Osteocyte (in vitro differentiated cells): Measurements from ENCODE around the gene CA7. TPM values are rescaled to one million over a fixed set of nuclear protein-coding genes. Genes with fewer than 3 reads are reported as not detected.

ENCODE experiments used
- DNase-seq: peaks from one replicate; pipeline ENCODE4 v3.0.0; 2021; ENCODE audit warnings: mixed read lengths; ENCODE audit not compliant: unreplicated experiment; ENCODE audit errors: extremely low spot score
- H3K27ac Mint-ChIP-seq: one replicate; pipeline ENCODE4 v1.8.0; 2021; ENCODE audit warnings: mild to moderate bottlenecking, mixed read lengths; ENCODE audit not compliant: unreplicated experiment
- H3K27me3 Mint-ChIP-seq: one replicate; pipeline ENCODE4 v1.8.0; 2021; ENCODE audit warnings: mixed read lengths; ENCODE audit not compliant: unreplicated experiment
- H3K36me3 Mint-ChIP-seq: one replicate; pipeline ENCODE4 v1.8.0; 2021; ENCODE audit warnings: mixed read lengths; ENCODE audit not compliant: unreplicated experiment
- H3K4me1 Mint-ChIP-seq: one replicate; pipeline ENCODE4 v1.8.0; 2021; ENCODE audit warnings: mixed read lengths; ENCODE audit not compliant: unreplicated experiment
- H3K4me3 Mint-ChIP-seq: one replicate; pipeline ENCODE4 v1.8.0; 2021; ENCODE audit warnings: mild to moderate bottlenecking, moderate library complexity, mixed read lengths; ENCODE audit not compliant: unreplicated experiment
- H3K9me3 Mint-ChIP-seq: one replicate; pipeline ENCODE4 v1.8.0; 2021; ENCODE audit warnings: mixed read lengths; ENCODE audit not compliant: unreplicated experiment
- CTCF ChIP-seq: fragments of 200-600 bp; sonication (generic); IDR thresholded peaks from 2 replicates; pipeline ENCODE4 v1.5.0; 2021; ENCODE audit warnings: antibody characterized with exemption, mild to moderate bottlenecking, moderate library complexity
- long read RNA-seq: library from polyadenylated mRNA; unstranded; transcript quantifications from one replicate; pipeline ENCODE4 v2.0.0, GENCODE V29; 2021
- total RNA-seq: library from RNA; stranded (reverse); gene quantifications from 2 replicates; pipeline ENCODE4 v1.2.1, GENCODE V29; 2021

CA7 gene
- not detected in 2 replicates for total RNA-seq
- long read RNA-seq, result 0 reads

- no peak for TF ChIP-seq CTCF
- H3K4me1 Mint-ChIP-seq, result peaks cover 24% of the 10 kb centered on the region
- peaks cover 52% of the 10 kb centered on the region for H3K27me3 Mint-ChIP-seq
- peak within 1 kb of the TSS; percentile 72 for H3K4me3 Mint-ChIP-seq
- H3K9me3 Mint-ChIP-seq, result peaks cover under 1% of the 10 kb centered on the region
- DNase-seq, result no peak
- no peak within 1 kb of the TSS for H3K27ac Mint-ChIP-seq
- no peaks in the 10 kb centered on the region for H3K36me3 Mint-ChIP-seq
These were observed at the start of gene CA7 for GRCh38 chr16:66844342-66845079. Gene CA7, plus strand, starts transcription at chr16:66844414. Its CDS starts 74 bp downstream, at chr16:66844488.

GRCh38 chr16:66798161-66798560, 46.1 kb upstream of the CA7 start:
- Mint-ChIP-seq H3K27me3 (no peaks in the 10 kb centered on the region), H3K27ac (no peak overlapping the region), H3K4me1 (no peaks in the 10 kb centered on the region), H3K36me3 (peaks cover 4% of the 10 kb centered on the region), H3K4me3 (no peak overlapping the region), H3K9me3 (no peaks in the 10 kb centered on the region)
- TF ChIP-seq CTCF, result no peak
- no peak for DNase-seq

GRCh38 chr16:66800856-66801255, 43.4 kb upstream of the CA7 start:
- peaks cover 26% of the 10 kb centered on the region for H3K36me3 Mint-ChIP-seq
- no peak for TF ChIP-seq CTCF
- no peak for DNase-seq
- H3K27ac Mint-ChIP-seq, result no peak overlapping the region
- no peaks in the 10 kb centered on the region for H3K27me3 Mint-ChIP-seq
- H3K9me3 Mint-ChIP-seq, result no peaks in the 10 kb centered on the region
- H3K4me1 Mint-ChIP-seq, result no peaks in the 10 kb centered on the region
- H3K4me3 Mint-ChIP-seq, result no peak overlapping the region

- no peak for TF ChIP-seq CTCF
- DNase-seq, result no peak
- Mint-ChIP-seq H3K4me1 (no peaks in the 10 kb centered on the region), H3K4me3 (no peak within 1 kb of the TSS), H3K27me3 (no peaks in the 10 kb centered on the region), H3K27ac (no peak within 1 kb of the TSS), H3K9me3 (no peaks in the 10 kb centered on the region), H3K36me3 (peaks cover 27% of the 10 kb centered on the region)
These were observed 42.7 kb upstream of the CA7 start, which contains the start of gene TERB1 for GRCh38 chr16:66801320-66802105. Gene TERB1, minus strand, starts transcription at chr16:66801584. Its CDS starts 4,786 bp downstream, at chr16:66796798.

- Mint-ChIP-seq H3K4me3 (no peak overlapping the region), H3K27me3 (no peaks in the 10 kb centered on the region), H3K9me3 (no peaks in the 10 kb centered on the region), H3K4me1 (no peaks in the 10 kb centered on the region), H3K27ac (no peak overlapping the region), H3K36me3 (peaks cover 33% of the 10 kb centered on the region)
- no peak for DNase-seq
- no peak for TF ChIP-seq CTCF
These were observed 42.1 kb upstream of the CA7 start for GRCh38 chr16:66802159-66802558.
